GM21528 (cell line): ENCODE results near the gene RTKN2.
"Not testable (repeated sequence)": the region's sequence is repeated elsewhere in the genome, so short reads cannot be mapped to it uniquely, and the experiment has no call there.

ENCODE experiments used
- ATAC-seq: cut with Tn5 transposase; IDR thresholded peaks from one replicate; pipeline ENCODE4 v1.9.1; 2021; ENCODE audit warnings: mild to moderate bottlenecking, moderate library complexity; ENCODE audit not compliant: unreplicated experiment, low FRiP score

The RTKN2 gene

GRCh38 chr10:62268399-62269114 is at the start of gene RTKN2:
TSS of gene RTKN2 (minus strand) at chr10:62268844. CDS start at chr10:62268610, 234 bp downstream.
- ATAC-seq = peak; percentile 90

- ATAC-seq = no peak
Observed at GRCh38 chr10:62317257-62317656, 48.6 kb upstream of the RTKN2 start.

- ATAC-seq = no peak
Observed at GRCh38 chr10:62309254-62309653, 40.6 kb upstream of the RTKN2 start.

GRCh38 chr10:62308101-62308500 is 39.5 kb upstream of the RTKN2 start:
- ATAC-seq = no peak

GRCh38 chr10:62307635-62308034 is 39.0 kb upstream of the RTKN2 start:
- ATAC-seq = no peak

GRCh38 chr10:62306663-62307062 is 38.0 kb upstream of the RTKN2 start:
- no peak for ATAC-seq

GRCh38 chr10:62305813-62306212 is 37.2 kb upstream of the RTKN2 start:
- ATAC-seq = no peak

GRCh38 chr10:62303922-62304321 is 35.3 kb upstream of the RTKN2 start:
- no peak for ATAC-seq

- no peak for ATAC-seq
Observed at GRCh38 chr10:62302760-62303159, 34.1 kb upstream of the RTKN2 start.

GRCh38 chr10:62297857-62298256 is 29.2 kb upstream of the RTKN2 start:
- no peak for ATAC-seq

GRCh38 chr10:62284221-62284620 is 15.6 kb upstream of the RTKN2 start:
- no peak for ATAC-seq

- ATAC-seq = not testable (repeated sequence)
Observed at GRCh38 chr10:62281348-62281747, 12.7 kb upstream of the RTKN2 start.

GRCh38 chr10:62280392-62280791 is 11.7 kb upstream of the RTKN2 start:
- not testable (repeated sequence) for ATAC-seq

GRCh38 chr10:62278441-62278910 is 9.8 kb upstream of the RTKN2 start:
- ATAC-seq = no peak

- ATAC-seq = no peak
Observed at GRCh38 chr10:62277971-62278370, 9.3 kb upstream of the RTKN2 start.

GRCh38 chr10:62270020-62270419 is 1.4 kb upstream of the RTKN2 start:
- ATAC-seq = no peak

GRCh38 chr10:62268027-62268398 is 631 bp downstream of the RTKN2 start:
- ATAC-seq = no peak

- no peak for ATAC-seq
Observed at GRCh38 chr10:62266611-62267010, 2.0 kb downstream of the RTKN2 start.

GRCh38 chr10:62266147-62266546 is 2.5 kb downstream of the RTKN2 start:
- no peak for ATAC-seq

GRCh38 chr10:62264702-62265436 is 3.8 kb downstream of the RTKN2 start:
- no peak for ATAC-seq

GRCh38 chr10:62264126-62264525 is 4.5 kb downstream of the RTKN2 start:
- ATAC-seq = no peak

- no peak for ATAC-seq
Observed at GRCh38 chr10:62261666-62262065, 7.0 kb downstream of the RTKN2 start.
